Activated CD8-positive, alpha-beta memory T cell treated with anti-CD3 and anti-CD28 coated beads, Interleukin-2, amount 50 U/mL, for 1 hour (primary cell): Measurements from ENCODE around the gene RNF217.
"Not testable (repeated sequence)": the region's sequence is repeated elsewhere in the genome, so short reads cannot be mapped to it uniquely, and the experiment has no call there.

Experiments
- DNase-seq: peaks from one replicate; pipeline ENCODE4 v3.0.0-alpha.2; 2020; ENCODE audit errors: extremely low read depth

The RNF217 gene

GRCh38 chr6:125125856-125126255, 163.6 kb downstream of the RNF217 start:
- DNase-seq, result not testable (repeated sequence)

GRCh38 chr6:125129354-125129753, 167.1 kb downstream of the RNF217 start:
- DNase-seq, result no peak

GRCh38 chr6:125132058-125132457, 169.8 kb downstream of the RNF217 start:
- no peak for DNase-seq

- no peak for DNase-seq
Measured at GRCh38 chr6:125136378-125136777, 174.1 kb downstream of the RNF217 start.

GRCh38 chr6:125138083-125138482, 175.8 kb downstream of the RNF217 start:
- DNase-seq, result no peak

GRCh38 chr6:125140808-125141207, 178.6 kb downstream of the RNF217 start:
- DNase-seq, result no peak
